Ascending aorta (tissue), 2 donors: Measurements from ENCODE around the gene KCNN3. TPM values are rescaled to one million over a fixed set of nuclear protein-coding genes. Genes with fewer than 3 reads are reported as not detected.

ENCODE experiments used
- DNase-seq, 2 donors: peaks; one replicate each; pipeline ENCODE4 v3.0.0-alpha.2; 2019; ENCODE audit warnings: low spot score in 2 of 2
- H3K27ac ChIP-seq, 2 donors: fragments of 200-600 bp; sonication (generic); one replicate each; pipeline ENCODE4 v1.5.1; 2016 to 2017; ENCODE audit warnings: mild to moderate bottlenecking in 1 of 2
- H3K27me3 ChIP-seq: fragments of 200-600 bp; sonication (generic); one replicate; pipeline ENCODE4 v1.5.1; 2017
- H3K36me3 ChIP-seq, 2 donors: fragments of 200-600 bp; sonication (generic); one replicate each; pipeline ENCODE4 v1.5.1; 2016
- H3K4me1 ChIP-seq, 2 donors: fragments of 200-600 bp; sonication (generic); one replicate each; pipeline ENCODE4 v1.5.1; 2016 to 2017; ENCODE audit warnings: mild to moderate bottlenecking in 1 of 2
- H3K4me3 ChIP-seq, 2 donors: fragments of 200-600 bp; sonication (generic); one replicate each; pipeline ENCODE4 v1.5.1; 2016 to 2017; ENCODE audit warnings: mild to moderate bottlenecking in 1 of 2
- H3K9me3 ChIP-seq, 2 donors: fragments of 200-600 bp; sonication (generic); one replicate each; pipeline ENCODE4 v1.5.1; 2016
- CTCF ChIP-seq, 3 experiments: fragments of 200-600 bp in 2 of 3; fragments of 450-650 bp in 1 of 3; sonication (generic) in 2 of 3; IDR thresholded peaks; one replicate each; pipeline ENCODE4 v1.5.1; 2016 to 2019; ENCODE audit warnings: antibody characterized with exemption in 3 of 3, mild to moderate bottlenecking in 1 of 3, moderate library complexity in 1 of 3
- intact Hi-C: fragments of 100-400 bp; cut with DNase I; formaldehyde crosslinking; loops from one replicate; pipeline ENCODE4 v1.15.1; 2023
- total RNA-seq: library from RNA; depleted of rRNA; stranded (reverse); fragments of >200 nt; gene quantifications from one replicate; pipeline ENCODE4 v1.1.0, GENCODE V29; 2016

Gene KCNN3
- total RNA-seq, 1 donor from 2014 or later, result 24.6 TPM

DNA sequence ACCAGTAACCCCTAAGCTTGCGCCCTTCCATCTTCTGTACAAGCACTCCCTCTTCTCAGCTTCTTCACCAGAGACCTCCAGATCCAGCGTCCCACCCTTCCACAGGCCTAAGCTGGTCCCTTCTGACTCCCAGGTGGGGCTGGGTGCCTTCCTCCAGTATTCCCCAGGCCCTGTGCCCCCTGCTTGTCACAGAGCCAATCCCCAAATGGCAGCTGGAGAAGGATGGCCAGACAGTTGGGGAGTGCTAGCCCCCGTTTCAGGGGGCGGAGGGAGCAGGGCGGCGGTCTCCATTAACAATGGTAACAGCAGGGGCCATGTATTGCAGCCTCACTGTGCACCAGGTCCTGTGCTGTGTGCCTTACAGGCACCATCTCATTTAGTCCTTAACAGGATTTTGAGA, 85.7 kb downstream of the KCNN3 start:
- intact Hi-C loops, result no loop called here
- TF ChIP-seq CTCF (IDR thresholded peaks at IDR 0.05), result no peak
- H3K4me3 ChIP-seq, result no peak overlapping the region
- H3K27ac ChIP-seq, result no peak overlapping the region
- DNase-seq, result no peak
- H3K9me3 ChIP-seq, result no peaks in the 10 kb centered on the region
- H3K27me3 ChIP-seq, result no peaks in the 10 kb centered on the region
- H3K36me3 ChIP-seq, result no peaks in the 10 kb centered on the region
- no peaks in the 10 kb centered on the region for H3K4me1 ChIP-seq

- Histone ChIP-seq H3K36me3 (no peaks in the 10 kb centered on the region), H3K4me1 (no peaks in the 10 kb centered on the region), H3K4me3 (no peak overlapping the region), H3K9me3 (no peaks in the 10 kb centered on the region), H3K27me3 (no peaks in the 10 kb centered on the region), H3K27ac (no peak overlapping the region)
- DNase-seq, result no peak
- intact Hi-C loops, result no loop called here
- no peak for TF ChIP-seq CTCF (IDR thresholded peaks at IDR 0.05)
Observed at GRCh38 chr1:154783976-154784375, 86.1 kb downstream of the KCNN3 start.

- intact Hi-C loops, result no loop called here
- no peaks in the 10 kb centered on the region for H3K27me3 ChIP-seq
- no peaks in the 10 kb centered on the region for H3K4me1 ChIP-seq
- H3K27ac ChIP-seq, result no peak overlapping the region
- no peak for TF ChIP-seq CTCF (IDR thresholded peaks at IDR 0.05)
- no peaks in the 10 kb centered on the region for H3K9me3 ChIP-seq
- no peaks in the 10 kb centered on the region for H3K36me3 ChIP-seq
- H3K4me3 ChIP-seq, result no peak overlapping the region
- no peak for DNase-seq
Observed at GRCh38 chr1:154780541-154780940, 89.5 kb downstream of the KCNN3 start.

GRCh38 chr1:154779551-154780189, 90.4 kb downstream of the KCNN3 start:
- TF ChIP-seq CTCF (IDR thresholded peaks at IDR 0.05), result no peak
- no peaks in the 10 kb centered on the region for H3K4me1 ChIP-seq
- H3K4me3 ChIP-seq, result no peak overlapping the region
- peak in 1 of 2 donors; percentile 56 for DNase-seq
- H3K27me3 ChIP-seq, result no peaks in the 10 kb centered on the region
- no peaks in the 10 kb centered on the region for H3K36me3 ChIP-seq
- intact Hi-C loops, result no loop called here
- H3K9me3 ChIP-seq, result no peaks in the 10 kb centered on the region
- no peak overlapping the region for H3K27ac ChIP-seq

DNA sequence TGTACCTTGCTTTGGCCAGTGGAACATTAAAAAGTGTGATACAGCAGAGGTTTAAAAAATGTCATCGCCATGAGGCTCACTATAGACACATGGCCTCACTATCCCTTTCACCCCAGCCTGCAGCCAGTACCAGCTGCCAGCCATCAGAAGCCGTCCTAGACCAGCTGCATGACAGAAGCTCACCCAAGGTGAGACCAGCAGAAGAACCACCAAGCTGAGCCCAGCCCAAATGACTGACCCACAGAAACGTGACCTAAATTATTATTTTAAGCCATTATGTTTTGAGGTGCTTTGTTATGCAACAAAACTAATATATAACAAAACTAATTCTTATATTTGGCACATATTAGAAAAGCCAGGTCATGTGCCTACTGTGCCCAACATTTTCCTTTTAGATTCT, 91.1 kb downstream of the KCNN3 start:
- Histone ChIP-seq H3K27me3 (no peaks in the 10 kb centered on the region), H3K4me1 (no peaks in the 10 kb centered on the region), H3K9me3 (no peaks in the 10 kb centered on the region), H3K27ac (no peak overlapping the region), H3K4me3 (no peak overlapping the region), H3K36me3 (no peaks in the 10 kb centered on the region)
- no peak for DNase-seq
- TF ChIP-seq CTCF (IDR thresholded peaks at IDR 0.05), result no peak
- intact Hi-C loops, result no loop called here

- intact Hi-C loops, result no loop called here
- H3K9me3 ChIP-seq, result no peaks in the 10 kb centered on the region
- H3K4me3 ChIP-seq, result no peak overlapping the region
- H3K27ac ChIP-seq, result no peak overlapping the region
- H3K27me3 ChIP-seq, result no peaks in the 10 kb centered on the region
- no peak for TF ChIP-seq CTCF (IDR thresholded peaks at IDR 0.05)
- H3K4me1 ChIP-seq, result no peaks in the 10 kb centered on the region
- no peak for DNase-seq
- no peaks in the 10 kb centered on the region for H3K36me3 ChIP-seq
Observed at GRCh38 chr1:154778275-154778674, 91.8 kb downstream of the KCNN3 start.
